Measurements from ENCODE around the gene FOXN3.

DNA sequence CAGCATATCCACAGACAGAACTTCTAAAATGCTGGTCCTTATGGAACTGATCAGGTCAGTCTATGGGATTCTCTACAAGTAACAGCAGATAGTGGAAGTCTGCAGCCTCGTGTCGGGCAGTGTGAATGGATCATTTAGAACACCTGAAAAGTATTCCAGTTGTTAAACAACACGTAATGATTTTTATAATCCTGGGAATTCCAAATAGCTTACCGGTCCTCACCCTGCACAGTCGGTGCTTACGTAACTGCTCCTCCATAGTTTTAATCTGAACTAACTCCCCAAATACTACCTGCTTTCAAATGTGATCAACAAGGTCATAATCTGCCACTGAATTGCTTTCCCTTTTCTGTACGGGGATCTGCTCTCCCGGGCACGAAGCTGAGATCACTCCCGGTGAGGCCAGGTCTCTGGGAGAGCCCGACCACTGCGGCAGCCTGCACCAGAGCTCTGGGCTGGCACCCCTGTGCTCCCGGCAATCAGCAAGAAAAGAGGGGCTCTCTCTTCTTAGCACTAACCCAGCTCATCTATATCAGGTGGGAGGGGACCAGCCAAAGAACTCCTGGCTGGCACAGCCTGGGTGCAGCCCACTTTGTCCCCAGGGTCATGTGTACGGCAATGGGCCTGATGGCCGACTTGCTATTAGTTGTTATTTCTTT is 157.0 kb downstream of the FOXN3 start:
- TF ChIP-seq FOXM1 (IDR thresholded peaks at IDR 0.05; ENCODE audit: borderline replicate concordance) (no peak), LEF1 (IDR thresholded peaks at IDR 0.05; ENCODE audit: borderline replicate concordance) (no peak)
